ENCODE results near the gene ESRRA. TPM values are rescaled to one million over a fixed set of nuclear protein-coding genes. Genes with fewer than 3 reads are reported as not detected.
A peak's percentile ranks its signal among the peaks of the same experiment; 100 is the strongest.

The ESRRA gene
- total RNA-seq, 4 donors from 2014 or later: 63.5 to 95.8 (median 76.1) TPM

- no peak for DNase-seq (ENCODE audit: extremely low spot score)
- intact Hi-C loops (cut with DNase I): no loop called here
- H3K36me3 ChIP-seq: peaks cover 3 to 25% (median 23%) of the 10 kb centered on the region in 4 donors
- peak overlapping the region in 3 of 4 donors; percentile 83 to 89 (median 84) for H3K27ac ChIP-seq (replicated peaks in 1 of 4)
- no peak for TF ChIP-seq CTCF (IDR thresholded peaks at IDR 0.05)
- no peak for TF ChIP-seq POLR2A (IDR thresholded peaks at IDR 0.05; ENCODE audit: low read depth)
- no peak for TF ChIP-seq POLR2AphosphoS5 (IDR thresholded peaks at IDR 0.05)
- TF ChIP-seq EP300 (IDR thresholded peaks at IDR 0.05): no peak
- 100% methylated on average over 1 of the region's 6 CpGs for WGBS
- H3K27me3 ChIP-seq: no peaks in the 10 kb centered on the region
- H3K9me3 ChIP-seq: no peaks in the 10 kb centered on the region
- peaks cover 33 to 53% (median 49%) of the 10 kb centered on the region in 4 donors for H3K4me1 ChIP-seq
- H3K4me3 ChIP-seq: no peak overlapping the region
These were observed 52.1 kb downstream of the ESRRA start for GRCh38 chr11:64357446-64357845.

DNA sequence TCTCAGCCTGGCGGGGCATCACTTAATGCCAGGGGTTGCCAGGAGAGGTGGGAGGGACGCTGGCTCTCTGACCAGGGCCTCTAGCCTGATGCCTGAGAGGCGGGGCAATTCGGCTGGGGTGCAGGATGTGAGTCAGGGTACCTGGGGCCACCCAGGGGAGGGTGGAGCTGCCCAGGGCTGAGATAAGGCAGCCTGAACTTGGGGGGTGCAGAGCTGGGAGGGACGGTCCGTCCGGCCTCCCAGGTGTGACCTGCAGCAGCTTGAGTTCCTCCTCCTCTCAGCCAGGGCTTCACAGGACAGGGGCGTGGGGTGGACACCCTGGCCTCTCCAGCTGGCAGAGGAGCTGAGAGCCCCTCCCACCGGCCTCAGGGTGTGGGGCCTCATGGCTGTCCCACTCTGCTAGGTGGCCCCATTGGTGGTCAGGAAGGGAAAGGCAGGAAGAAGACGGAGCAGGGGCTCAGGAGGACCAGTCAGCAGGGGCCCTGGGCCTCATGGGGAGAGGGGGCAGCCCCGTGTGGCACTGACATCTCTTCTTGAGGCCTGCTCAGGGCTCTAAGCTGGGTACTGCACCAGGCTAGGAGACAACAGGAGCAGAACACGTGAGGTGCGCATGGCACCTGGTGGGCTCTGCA lies 52.7 kb downstream of the ESRRA start:
- peak overlapping the region; percentile 83 to 89 (median 86) for H3K27ac ChIP-seq (replicated peaks in 1 of 4)
- no peaks in the 10 kb centered on the region for H3K9me3 ChIP-seq
- peaks cover 33 to 53% (median 49%) of the 10 kb centered on the region in 4 donors for H3K4me1 ChIP-seq
- WGBS: 71% methylated on average over 7 of the region's 13 CpGs
- TF ChIP-seq CTCF (IDR thresholded peaks at IDR 0.05): no peak
- no peak for TF ChIP-seq EP300 (IDR thresholded peaks at IDR 0.05)
- no peak for TF ChIP-seq POLR2A (IDR thresholded peaks at IDR 0.05; ENCODE audit: low read depth)
- TF ChIP-seq POLR2AphosphoS5 (IDR thresholded peaks at IDR 0.05): no peak
- peak overlapping the region; percentile 76 to 96 (median 78) for H3K4me3 ChIP-seq
- intact Hi-C loops (cut with DNase I): no loop called here
- peaks cover 9 to 30% (median 29%) of the 10 kb centered on the region in 4 donors for H3K36me3 ChIP-seq
- H3K27me3 ChIP-seq: no peaks in the 10 kb centered on the region
- no peak for DNase-seq (ENCODE audit: extremely low spot score)

GRCh38 chr11:64358536-64358906 lies 53.2 kb downstream of the ESRRA start:
- H3K36me3 ChIP-seq: peaks cover 12 to 36% (median 34%) of the 10 kb centered on the region in 4 donors
- peak overlapping the region; percentile 83 to 89 (median 86) for H3K27ac ChIP-seq (replicated peaks in 1 of 4)

DNA sequence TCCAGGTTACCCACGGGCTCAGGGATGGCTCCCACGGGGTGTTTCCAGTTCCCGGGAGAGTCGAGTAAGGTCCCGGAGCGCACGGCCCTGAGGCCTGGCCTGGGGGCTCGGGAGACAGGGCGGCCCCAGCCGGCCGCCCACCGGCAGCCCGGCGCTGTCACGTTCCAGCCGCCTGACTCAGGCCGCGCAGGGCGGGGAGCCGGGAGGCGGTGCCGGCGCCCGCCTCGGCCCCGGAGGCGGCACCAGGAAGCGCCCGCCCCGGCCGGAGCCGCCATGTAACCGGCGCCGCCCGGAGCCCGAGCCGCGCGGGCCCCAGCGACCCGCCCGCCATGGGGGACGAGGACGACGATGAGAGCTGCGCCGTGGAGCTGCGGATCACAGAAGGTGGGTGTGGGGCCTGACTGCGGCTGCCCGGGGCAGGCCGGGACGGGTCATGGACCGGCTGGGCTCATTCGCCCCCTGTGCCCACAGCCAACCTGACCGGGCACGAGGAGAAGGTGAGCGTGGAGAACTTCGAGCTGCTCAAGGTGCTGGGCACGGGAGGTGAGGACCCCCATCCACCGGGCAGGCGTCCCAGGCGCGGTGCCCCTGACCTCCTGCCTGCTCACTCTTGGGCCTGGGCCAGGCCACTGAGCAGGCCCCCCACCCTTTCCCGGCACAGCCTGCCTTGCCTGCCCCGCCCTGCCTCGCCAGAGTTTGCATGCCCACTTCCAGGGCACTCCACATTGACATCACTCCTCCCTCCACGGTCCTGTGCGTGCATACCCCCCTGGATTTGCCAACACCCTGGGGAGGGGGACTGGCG lies 53.8 kb downstream of the ESRRA start, which contains the start of gene RPS6KA4:
Gene RPS6KA4, plus strand, starts transcription at position 256 of the 805 bp plus-strand sequence. Its CDS starts 74 bp downstream, at position 330.
- WGBS: under 1% methylated on average over 68 of the region's 70 CpGs
- peak within 1 kb of the TSS; percentile 83 to 89 (median 86) for H3K27ac ChIP-seq (replicated peaks in 1 of 4)
- DNase-seq (ENCODE audit: extremely low spot score): no peak

More at GRCh38 chr11:64358536-64358906, 53.2 kb downstream of the ESRRA start:
- no peaks in the 10 kb centered on the region for H3K9me3 ChIP-seq
- H3K4me3 ChIP-seq: peak overlapping the region; percentile 76 to 96 (median 78)
- no peak for TF ChIP-seq CTCF (IDR thresholded peaks at IDR 0.05)
- no peak for TF ChIP-seq EP300 (IDR thresholded peaks at IDR 0.05)
- no peak for TF ChIP-seq POLR2AphosphoS5 (IDR thresholded peaks at IDR 0.05)
- TF ChIP-seq POLR2A (IDR thresholded peaks at IDR 0.05; ENCODE audit: low read depth): no peak
- peaks cover 33 to 53% (median 49%) of the 10 kb centered on the region in 4 donors for H3K4me1 ChIP-seq
- WGBS: 0% methylated on average over 1 of the region's 7 CpGs
- intact Hi-C loops (cut with DNase I): no loop called here
- no peaks in the 10 kb centered on the region for H3K27me3 ChIP-seq
- DNase-seq (ENCODE audit: extremely low spot score): no peak

More for the DNA sequence above, 53.8 kb downstream of the ESRRA start, which contains the start of gene RPS6KA4:
- H3K4me1 ChIP-seq: peaks cover 33 to 50% (median 48%) of the 10 kb centered on the region in 4 donors
- H3K27me3 ChIP-seq: no peaks in the 10 kb centered on the region
- intact Hi-C loops (cut with DNase I): no loop called here
- H3K36me3 ChIP-seq: peaks cover 12 to 41% (median 40%) of the 10 kb centered on the region in 4 donors
- peak within 1 kb of the TSS; percentile 76 to 96 (median 78) for H3K4me3 ChIP-seq
- no peaks in the 10 kb centered on the region for H3K9me3 ChIP-seq
- TF ChIP-seq POLR2A (IDR thresholded peaks at IDR 0.05; ENCODE audit: low read depth) (no peak), CTCF (IDR thresholded peaks at IDR 0.05) (no peak), POLR2AphosphoS5 (IDR thresholded peaks at IDR 0.05) (peak; percentile 58 to 75)
